Tibial nerve (tissue), 4 donors: ENCODE results near the gene BBS1. TPM values are rescaled to one million over a fixed set of nuclear protein-coding genes. Genes with fewer than 3 reads are reported as not detected.
A peak's percentile ranks its signal among the peaks of the same experiment; 100 is the strongest.

Experiments used
- DNase-seq, 2 donors: peaks; one replicate each; pipeline ENCODE4 v3.0.0-alpha.2; 2019; ENCODE audit warnings: low spot score in 2 of 2
- H3K27ac ChIP-seq, 4 donors: fragments of 200-600 bp; sonication (generic) in 3 of 4; one replicate each; pipeline ENCODE4 v1.5.1; 2017 to 2019; ENCODE audit warnings: mild to moderate bottlenecking in 1 of 4
- H3K27me3 ChIP-seq, 2 donors: fragments of 200-600 bp; sonication (generic) in 1 of 2; one replicate each; pipeline versions ENCODE4 v1.5.1 to v1.6.0; 2017 to 2019
- H3K36me3 ChIP-seq, 3 donors: fragments of 200-600 bp; sonication (generic); one replicate each; pipeline ENCODE4 v1.5.1; 2018 to 2019
- H3K4me1 ChIP-seq, 4 donors: fragments of 200-600 bp; sonication (generic) in 3 of 4; one replicate each; pipeline ENCODE4 v1.5.1; 2017 to 2019
- H3K4me3 ChIP-seq, 4 donors: fragments of 200-600 bp; sonication (generic) in 3 of 4; one replicate each; pipeline ENCODE4 v1.5.1; 2017 to 2019; ENCODE audit warnings: mild to moderate bottlenecking in 1 of 4, moderate library complexity in 1 of 4
- H3K9me3 ChIP-seq, 4 donors: fragments of 200-600 bp; sonication (generic) in 3 of 4; one replicate each; pipeline ENCODE4 v1.5.1; 2017 to 2019
- EP300 ChIP-seq, 2 donors: sonication (generic); formaldehyde crosslinking; IDR thresholded peaks; one replicate each; pipeline ENCODE4 v1.6.1; 2017; ENCODE audit warnings: antibody characterized with exemption in 2 of 2, mild to moderate bottlenecking in 1 of 2
- POLR2A ChIP-seq, 2 donors: fragments of 450-650 bp; IDR thresholded peaks; one replicate each; pipeline ENCODE4 v1.6.1; 2017; ENCODE audit warnings: antibody characterized with exemption in 2 of 2, mild to moderate bottlenecking in 2 of 2, moderate library complexity in 2 of 2
- WGBS, 2 donors: methylation state at CpG; one replicate each; pipeline ENCODE4 v1.1.5; 2018; 5-methylcytosine and 5-hydroxymethylcytosine counted together
- total RNA-seq, 4 donors: library from RNA; depleted of rRNA; stranded (reverse); fragments of >200 nt; gene quantifications; one replicate each; pipeline ENCODE4 v1.1.0, GENCODE V29; 2016
- TF ChIP-seq, protein P1 (sequence below), 5 experiments: fragments of 200-600 bp in 3 of 5; fragments of 450-650 bp in 2 of 5; sonication (generic) in 3 of 5; IDR thresholded peaks; one replicate each; pipeline ENCODE4 v1.5.1; 2016 to 2019; ENCODE audit warnings: antibody characterized with exemption in 5 of 5, mild to moderate bottlenecking in 3 of 5, moderate library complexity in 2 of 5

The BBS1 gene
- total RNA-seq, 4 donors from 2014 or later, result 66.1 to 161 (median 104) TPM

DNA sequence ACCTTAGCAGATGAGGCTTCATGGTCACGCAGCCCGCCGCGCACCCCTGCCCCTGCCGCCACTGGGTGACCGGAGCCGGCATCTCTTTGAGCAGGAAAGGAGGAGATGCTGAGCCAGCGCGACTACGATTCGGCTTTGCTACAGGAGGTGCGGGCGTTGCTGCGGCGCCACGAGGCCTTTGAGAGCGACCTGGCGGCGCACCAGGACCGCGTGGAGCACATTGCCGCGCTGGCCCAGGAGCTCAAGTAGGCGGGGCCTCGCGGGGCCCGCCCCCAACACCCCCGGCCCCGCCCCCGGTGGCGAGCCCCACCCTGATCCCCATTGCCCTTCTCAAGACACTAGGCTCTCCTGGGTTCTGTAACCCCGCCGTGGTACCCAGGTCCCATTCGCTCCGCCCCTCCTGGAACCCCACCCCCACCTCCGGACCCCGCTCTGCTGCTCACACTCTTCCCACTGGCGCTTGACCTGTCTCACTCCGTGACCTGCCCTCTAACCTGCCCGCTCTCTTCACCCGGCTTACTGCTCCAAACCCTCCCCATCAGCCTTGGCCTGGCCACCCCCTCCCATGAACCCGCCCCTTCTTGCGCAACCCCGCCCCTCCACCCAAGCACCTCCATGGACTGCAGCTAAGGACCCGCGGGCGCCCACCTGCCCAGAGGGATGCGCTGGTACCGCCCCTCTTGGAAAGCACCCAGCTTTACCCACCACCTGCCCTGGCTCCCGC, 48.9 kb downstream of the BBS1 start:
- 12 to 15% methylated on average over 37 to 48 of the region's 50 CpGs for WGBS, 2 donors
- H3K9me3 ChIP-seq, result no peaks in the 10 kb centered on the region
- H3K4me3 ChIP-seq, result peak overlapping the region in 1 of 4 donors; percentile 25
- no peak for TF ChIP-seq POLR2A (IDR thresholded peaks at IDR 0.05)
- TF ChIP-seq EP300 (IDR thresholded peaks at IDR 0.05), result no peak
- TF ChIP-seq, protein P1, sequence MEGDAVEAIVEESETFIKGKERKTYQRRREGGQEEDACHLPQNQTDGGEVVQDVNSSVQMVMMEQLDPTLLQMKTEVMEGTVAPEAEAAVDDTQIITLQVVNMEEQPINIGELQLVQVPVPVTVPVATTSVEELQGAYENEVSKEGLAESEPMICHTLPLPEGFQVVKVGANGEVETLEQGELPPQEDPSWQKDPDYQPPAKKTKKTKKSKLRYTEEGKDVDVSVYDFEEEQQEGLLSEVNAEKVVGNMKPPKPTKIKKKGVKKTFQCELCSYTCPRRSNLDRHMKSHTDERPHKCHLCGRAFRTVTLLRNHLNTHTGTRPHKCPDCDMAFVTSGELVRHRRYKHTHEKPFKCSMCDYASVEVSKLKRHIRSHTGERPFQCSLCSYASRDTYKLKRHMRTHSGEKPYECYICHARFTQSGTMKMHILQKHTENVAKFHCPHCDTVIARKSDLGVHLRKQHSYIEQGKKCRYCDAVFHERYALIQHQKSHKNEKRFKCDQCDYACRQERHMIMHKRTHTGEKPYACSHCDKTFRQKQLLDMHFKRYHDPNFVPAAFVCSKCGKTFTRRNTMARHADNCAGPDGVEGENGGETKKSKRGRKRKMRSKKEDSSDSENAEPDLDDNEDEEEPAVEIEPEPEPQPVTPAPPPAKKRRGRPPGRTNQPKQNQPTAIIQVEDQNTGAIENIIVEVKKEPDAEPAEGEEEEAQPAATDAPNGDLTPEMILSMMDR (IDR thresholded peaks at IDR 0.05), result no peak
- H3K4me1 ChIP-seq, result peaks cover 0 to 13% (median 4%) of the 10 kb centered on the region in 4 donors
- H3K36me3 ChIP-seq, result peaks cover 0 to 29% (median 0%) of the 10 kb centered on the region in 3 donors
- no peak for DNase-seq
- no peak overlapping the region for H3K27ac ChIP-seq
- H3K27me3 ChIP-seq, result peaks cover 0 to 8% of the 10 kb centered on the region in 2 donors

GRCh38 chr11:66559866-66560676, 49.6 kb downstream of the BBS1 start:
- H3K4me3 ChIP-seq, result no peak overlapping the region
- H3K27me3 ChIP-seq, result peaks cover 0 to 8% of the 10 kb centered on the region in 2 donors
- peaks cover 0 to 37% (median 0%) of the 10 kb centered on the region in 3 donors for H3K36me3 ChIP-seq
- H3K9me3 ChIP-seq, result no peaks in the 10 kb centered on the region
- H3K4me1 ChIP-seq, result peaks cover 0 to 13% (median 4%) of the 10 kb centered on the region in 4 donors
- WGBS, 2 donors, result 76 to 83% methylated on average over 16 to 26 of the region's 27 CpGs
- no peak for DNase-seq
- H3K27ac ChIP-seq, result no peak overlapping the region
- TF ChIP-seq EP300 (IDR thresholded peaks at IDR 0.05) (no peak), POLR2A (IDR thresholded peaks at IDR 0.05) (no peak)
- TF ChIP-seq, protein P1 (IDR thresholded peaks at IDR 0.05), result no peak

DNA sequence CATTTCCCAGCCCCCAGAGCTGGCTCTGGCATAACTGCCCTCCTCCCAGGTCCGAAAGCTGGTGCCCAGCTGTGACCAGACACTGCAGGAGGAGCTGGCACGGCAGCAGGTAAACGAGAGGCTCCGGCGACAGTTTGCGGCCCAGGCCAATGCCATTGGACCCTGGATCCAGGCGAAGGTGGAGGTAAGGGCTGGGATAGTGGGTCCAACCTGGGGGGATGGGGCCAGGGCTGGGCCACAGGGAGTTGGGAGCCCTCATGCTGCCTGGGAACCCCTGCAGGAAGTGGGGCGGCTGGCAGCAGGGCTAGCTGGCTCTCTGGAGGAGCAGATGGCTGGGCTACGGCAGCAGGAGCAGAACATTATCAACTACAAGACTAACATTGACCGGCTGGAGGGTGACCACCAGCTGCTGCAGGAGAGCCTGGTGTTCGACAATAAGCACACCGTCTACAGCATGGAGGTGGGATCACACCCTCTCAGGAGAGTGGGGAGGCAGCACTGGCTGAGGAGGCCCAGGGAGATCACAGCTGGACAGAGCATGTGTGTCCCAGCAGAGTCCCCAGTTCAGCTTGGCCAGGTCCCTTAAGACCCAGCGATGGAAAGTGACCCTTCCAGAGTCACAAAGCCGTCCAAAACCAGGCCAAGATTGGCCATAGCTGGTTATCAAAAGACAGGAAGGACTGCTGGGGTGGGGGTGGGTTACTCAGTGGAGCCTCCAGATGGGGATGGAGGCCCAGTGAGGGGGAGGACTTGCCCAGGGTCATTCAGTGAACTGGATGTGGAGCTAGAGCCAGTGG, 50.9 kb downstream of the BBS1 start:
- 75 to 81% methylated on average over 14 of the region's 14 CpGs for WGBS, 2 donors
- H3K9me3 ChIP-seq, result no peaks in the 10 kb centered on the region
- H3K27ac ChIP-seq, result no peak overlapping the region
- H3K27me3 ChIP-seq, result peaks cover 0 to 8% of the 10 kb centered on the region in 2 donors
- peaks cover 0 to 13% (median 4%) of the 10 kb centered on the region in 4 donors for H3K4me1 ChIP-seq
- H3K36me3 ChIP-seq, result peaks cover 0 to 50% (median 0%) of the 10 kb centered on the region in 3 donors
- TF ChIP-seq, protein P1 (IDR thresholded peaks at IDR 0.05), result no peak
- TF ChIP-seq POLR2A (IDR thresholded peaks at IDR 0.05) (no peak), EP300 (IDR thresholded peaks at IDR 0.05) (no peak)
- no peak overlapping the region for H3K4me3 ChIP-seq
- DNase-seq, result no peak

GRCh38 chr11:66561975-66562248, 51.5 kb downstream of the BBS1 start:
- Histone ChIP-seq H3K9me3 (no peaks in the 10 kb centered on the region), H3K27ac (no peak overlapping the region), H3K4me3 (no peak overlapping the region), H3K27me3 (peaks cover 0 to 8% of the 10 kb centered on the region in 2 donors), H3K36me3 (peaks cover 0 to 55% (median 0%) of the 10 kb centered on the region in 3 donors), H3K4me1 (peaks cover 0 to 13% (median 4%) of the 10 kb centered on the region in 4 donors)
- 85 to 95% methylated on average over 8 to 9 of the region's 9 CpGs for WGBS, 2 donors
- no peak for DNase-seq
- TF ChIP-seq, protein P1 (IDR thresholded peaks at IDR 0.05), result no peak
- TF ChIP-seq POLR2A (IDR thresholded peaks at IDR 0.05), result no peak
- no peak for TF ChIP-seq EP300 (IDR thresholded peaks at IDR 0.05)
